Natural killer cell (primary cell): Measurements from ENCODE around the gene TP53RK. TPM values are rescaled to one million over a fixed set of nuclear protein-coding genes. Genes with fewer than 3 reads are reported as not detected.

ENCODE experiments used
- ATAC-seq, 3 donors: fragments of 150-1000 bp in 2 of 3; fragments of 200-7000 bp in 1 of 3; cut with Tn5 transposase; 1 replicate in 1 of 3; 2 replicates in 2 of 3; pipeline ENCODE4 v1.10.0; 2021; ENCODE audit warnings: mild to moderate bottlenecking in 2 of 3, moderate library complexity in 2 of 3
- DNase-seq, 2 donors: peaks; one replicate each; pipeline versions ENCODE4 v3.0.0 to v3.0.0-alpha.2; 2013 to 2021; ENCODE audit warnings: mixed read lengths in 1 of 2
- H3K27ac ChIP-seq: one replicate; pipeline ENCODE4 v1.5.1; 2013; ENCODE audit warnings: mild to moderate bottlenecking, low read length
- H3K27me3 ChIP-seq: one replicate; pipeline ENCODE4 v1.6.1; 2013; ENCODE audit warnings: low read length; ENCODE audit not compliant: control insufficient read depth, insufficient read depth
- H3K36me3 ChIP-seq: one replicate; pipeline ENCODE4 v1.6.1; 2013; ENCODE audit warnings: low read length; ENCODE audit not compliant: control insufficient read depth, insufficient read depth
- H3K4me1 ChIP-seq: one replicate; pipeline ENCODE4 v1.6.1; 2013; ENCODE audit warnings: low read length; ENCODE audit not compliant: control insufficient read depth, insufficient read depth
- H3K4me3 ChIP-seq: one replicate; pipeline ENCODE4 v1.5.1; 2013; ENCODE audit warnings: low read length
- H3K9me3 ChIP-seq: one replicate; pipeline ENCODE4 v1.6.1; 2013; ENCODE audit warnings: low read length; ENCODE audit not compliant: control insufficient read depth, insufficient read depth
- H3K27ac Mint-ChIP-seq, 2 donors: one replicate each; pipeline ENCODE4 v1.8.0; 2022; ENCODE audit warnings: mild to moderate bottlenecking in 2 of 2, mixed read lengths in 2 of 2, moderate library complexity in 1 of 2
- H3K27me3 Mint-ChIP-seq, 2 donors: one replicate each; pipeline ENCODE4 v1.8.0; 2022; ENCODE audit warnings: low read depth in 2 of 2, mixed read lengths in 2 of 2
- H3K36me3 Mint-ChIP-seq: one replicate; pipeline ENCODE4 v1.8.0; 2022; ENCODE audit warnings: mixed read lengths
- H3K4me1 Mint-ChIP-seq, 2 donors: one replicate each; pipeline ENCODE4 v1.8.0; 2022; ENCODE audit warnings: mixed read lengths in 2 of 2
- H3K4me3 Mint-ChIP-seq: one replicate; pipeline ENCODE4 v1.8.0; 2022; ENCODE audit warnings: mild to moderate bottlenecking, moderate library complexity, mixed read lengths
- H3K9me3 Mint-ChIP-seq, 2 donors: one replicate each; pipeline ENCODE4 v1.8.0; 2022; ENCODE audit warnings: mixed read lengths in 2 of 2
- CTCF ChIP-seq: fragments of 200-600 bp; IDR thresholded peaks from one replicate; pipeline ENCODE4 v1.8.0; 2022; ENCODE audit warnings: antibody characterized with exemption
- WGBS: methylation state at CpG from one replicate; pipeline ENCODE4 v1.1.7; 2013; ENCODE audit warnings: missing lambda C conversion rate; ENCODE audit not compliant: insufficient coverage; 5-methylcytosine and 5-hydroxymethylcytosine counted together
- intact Hi-C: fragments of 100-400 bp; cut with micrococcal nuclease; formaldehyde crosslinking; loops from one replicate; pipeline ENCODE4 v1.14.2; 2022
- total RNA-seq, 4 donors: library from RNA; stranded (reverse); fragments of 120-200 nt in 1 of 4; gene quantifications; one replicate each; pipeline versions ENCODE4 v1.2.3 to v1.2.4, GENCODE V29; 2013 to 2022

TP53RK gene
- total RNA-seq, 3 donors from 2014 or later (not counting 1 experiment from before 2014, with no cell fraction given): 5.0 to 10.4 (median 7.8) TPM

GRCh38 chr20:46690219-46691106 lies 1.2 kb upstream of the TP53RK start:
- H3K27ac Mint-ChIP-seq: peak overlapping the region; percentile 92 to 97
- Histone ChIP-seq H3K27ac (peak overlapping the region; percentile 82), H3K4me3 (no peak overlapping the region), H3K36me3 (peaks cover 9% of the 10 kb centered on the region), H3K4me1 (peaks cover 23% of the 10 kb centered on the region), H3K9me3 (no peaks in the 10 kb centered on the region), H3K27me3 (no peaks in the 10 kb centered on the region)
- H3K4me1 Mint-ChIP-seq: peaks cover 43 to 47% of the 10 kb centered on the region in 2 donors
- H3K27me3 Mint-ChIP-seq: no peaks in the 10 kb centered on the region
- peak in 1 of 2 donors; percentile 13 for DNase-seq
- TF ChIP-seq CTCF: no peak
- intact Hi-C loops: no loop called here
- no peaks in the 10 kb centered on the region for H3K9me3 Mint-ChIP-seq
- WGBS: 75% methylated on average over 13 of the region's 13 CpGs
- ATAC-seq: no peak
- no peaks in the 10 kb centered on the region for H3K36me3 Mint-ChIP-seq
- peak overlapping the region; percentile 99 for H3K4me3 Mint-ChIP-seq

GRCh38 chr20:46689754-46690085 lies 476 bp upstream of the TP53RK start:
- peak overlapping the region; percentile 92 to 97 for H3K27ac Mint-ChIP-seq
- H3K27ac ChIP-seq: peak overlapping the region; percentile 82
- no peaks in the 10 kb centered on the region for H3K9me3 Mint-ChIP-seq
- ATAC-seq (no peak), DNase-seq (no peak)
- H3K36me3 ChIP-seq: peaks cover 16% of the 10 kb centered on the region
- no peaks in the 10 kb centered on the region for H3K27me3 ChIP-seq
- no peaks in the 10 kb centered on the region for H3K27me3 Mint-ChIP-seq
- H3K4me3 Mint-ChIP-seq: peak overlapping the region; percentile 99
- 0% methylated on average over 11 of the region's 12 CpGs for WGBS
- no peak for TF ChIP-seq CTCF
- H3K36me3 Mint-ChIP-seq: no peaks in the 10 kb centered on the region
- intact Hi-C loops: loop anchor here (10.0 kb wide), 1 partner anchor 665 kb away; the partner anchor contains the start of gene SLC12A5
- peak overlapping the region; percentile 86 for H3K4me3 ChIP-seq
- H3K9me3 ChIP-seq: no peaks in the 10 kb centered on the region
- H3K4me1 ChIP-seq: peaks cover 23% of the 10 kb centered on the region
- H3K4me1 Mint-ChIP-seq: peaks cover 49 to 53% of the 10 kb centered on the region in 2 donors

- Mint-ChIP-seq H3K27me3 (no peaks in the 10 kb centered on the region), H3K27ac (peak overlapping the region; percentile 92 to 97), H3K9me3 (no peaks in the 10 kb centered on the region), H3K4me3 (peak overlapping the region; percentile 99), H3K36me3 (peaks cover 8% of the 10 kb centered on the region), H3K4me1 (peaks cover 59 to 62% of the 10 kb centered on the region in 2 donors)
- no peak for TF ChIP-seq CTCF
- DNase-seq (no peak), ATAC-seq (no peak)
- Histone ChIP-seq H3K36me3 (peaks cover 20% of the 10 kb centered on the region), H3K27ac (peak overlapping the region; percentile 82), H3K27me3 (no peaks in the 10 kb centered on the region), H3K4me1 (peaks cover 23% of the 10 kb centered on the region), H3K4me3 (peak overlapping the region; percentile 86), H3K9me3 (no peaks in the 10 kb centered on the region)
- 12% methylated on average over 19 of the region's 20 CpGs for WGBS
- intact Hi-C loops: loop anchor here (10.0 kb wide), 1 partner anchor 664 kb away; the partner anchor contains the start of gene SLC12A5
Observed at GRCh38 chr20:46688151-46689081, 828 bp downstream of the TP53RK start.
